GM12874 (cell line): ENCODE data around the gene KCTD21.

Experiments used
- TF ChIP-seq, protein P1 (sequence below): IDR thresholded peaks from 2 replicates; pipeline ENCODE4 v1.5.1; 2011; ENCODE audit warnings: low read depth, mild to moderate bottlenecking, control low read depth, low read length, moderate library complexity; ENCODE audit not compliant: insufficient read depth

Gene KCTD21

GRCh38 chr11:78228467-78228866 lies 40.0 kb upstream of the KCTD21 start:
- TF ChIP-seq, protein P1, sequence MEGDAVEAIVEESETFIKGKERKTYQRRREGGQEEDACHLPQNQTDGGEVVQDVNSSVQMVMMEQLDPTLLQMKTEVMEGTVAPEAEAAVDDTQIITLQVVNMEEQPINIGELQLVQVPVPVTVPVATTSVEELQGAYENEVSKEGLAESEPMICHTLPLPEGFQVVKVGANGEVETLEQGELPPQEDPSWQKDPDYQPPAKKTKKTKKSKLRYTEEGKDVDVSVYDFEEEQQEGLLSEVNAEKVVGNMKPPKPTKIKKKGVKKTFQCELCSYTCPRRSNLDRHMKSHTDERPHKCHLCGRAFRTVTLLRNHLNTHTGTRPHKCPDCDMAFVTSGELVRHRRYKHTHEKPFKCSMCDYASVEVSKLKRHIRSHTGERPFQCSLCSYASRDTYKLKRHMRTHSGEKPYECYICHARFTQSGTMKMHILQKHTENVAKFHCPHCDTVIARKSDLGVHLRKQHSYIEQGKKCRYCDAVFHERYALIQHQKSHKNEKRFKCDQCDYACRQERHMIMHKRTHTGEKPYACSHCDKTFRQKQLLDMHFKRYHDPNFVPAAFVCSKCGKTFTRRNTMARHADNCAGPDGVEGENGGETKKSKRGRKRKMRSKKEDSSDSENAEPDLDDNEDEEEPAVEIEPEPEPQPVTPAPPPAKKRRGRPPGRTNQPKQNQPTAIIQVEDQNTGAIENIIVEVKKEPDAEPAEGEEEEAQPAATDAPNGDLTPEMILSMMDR, result peak; percentile 50

DNA sequence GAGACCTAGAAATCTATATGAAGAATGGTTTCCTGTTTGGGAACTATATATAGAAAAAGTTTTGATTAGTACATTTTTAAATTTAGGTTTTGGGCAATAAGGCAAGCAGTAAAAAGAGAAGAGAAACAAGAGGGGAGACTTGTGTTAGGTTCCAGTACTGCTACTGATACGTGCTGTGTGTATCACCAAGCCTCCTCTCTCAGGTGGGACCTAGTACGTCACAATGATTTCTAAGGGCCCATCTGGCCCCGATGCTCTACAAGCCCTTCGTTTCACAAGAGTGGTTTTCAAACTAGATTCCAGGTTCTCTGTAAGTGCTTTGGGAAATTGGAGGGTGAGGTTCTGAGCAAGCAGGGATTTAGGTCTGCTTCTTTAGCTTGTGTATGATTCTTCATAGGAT lies 39.5 kb upstream of the KCTD21 start:
- TF ChIP-seq, protein P1, result no peak

- TF ChIP-seq, protein P1, result no peak
These were observed 38.6 kb upstream of the KCTD21 start for GRCh38 chr11:78226684-78227680.

- TF ChIP-seq, protein P1, result no peak
These were observed 36.5 kb upstream of the KCTD21 start for GRCh38 chr11:78224906-78225420.

DNA sequence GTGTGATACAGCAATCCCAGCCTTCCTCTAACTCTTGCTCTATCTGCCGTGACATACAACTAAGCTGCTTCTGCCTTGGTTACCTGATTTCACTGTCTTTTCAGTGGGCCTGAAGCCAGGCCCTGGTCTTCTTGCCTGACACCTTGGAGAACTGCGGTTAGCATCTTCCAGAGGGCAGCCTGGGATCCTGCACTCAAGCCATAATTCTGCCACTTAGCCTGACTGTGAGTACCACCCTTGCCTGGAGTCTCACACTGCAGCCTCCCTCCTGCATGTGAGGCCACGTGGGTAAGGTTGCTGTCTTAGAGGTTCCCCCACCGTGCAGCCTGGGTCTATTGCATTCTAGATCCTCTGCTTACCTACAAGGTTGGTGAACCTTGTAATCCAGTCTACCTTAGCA lies 36.1 kb upstream of the KCTD21 start:
- TF ChIP-seq, protein P1, result no peak

- TF ChIP-seq, protein P1, result no peak
These were observed 35.0 kb upstream of the KCTD21 start for GRCh38 chr11:78223320-78223954.
